GM12875 (cell line): Measurements from ENCODE around the gene SPINDOC.

Experiments used
- H3K4me3 ChIP-seq: one replicate; pipeline ENCODE4 v1.5.1; 2011; ENCODE audit warnings: low read depth, low read length, control low read depth
- TF ChIP-seq, protein P1 (sequence below): IDR thresholded peaks from 2 replicates; pipeline ENCODE4 v1.5.1; 2011; ENCODE audit warnings: low read depth, mild to moderate bottlenecking, control low read depth, inconsistent platforms, low read length, moderate library complexity, borderline replicate concordance; ENCODE audit not compliant: insufficient read depth

The SPINDOC gene

DNA sequence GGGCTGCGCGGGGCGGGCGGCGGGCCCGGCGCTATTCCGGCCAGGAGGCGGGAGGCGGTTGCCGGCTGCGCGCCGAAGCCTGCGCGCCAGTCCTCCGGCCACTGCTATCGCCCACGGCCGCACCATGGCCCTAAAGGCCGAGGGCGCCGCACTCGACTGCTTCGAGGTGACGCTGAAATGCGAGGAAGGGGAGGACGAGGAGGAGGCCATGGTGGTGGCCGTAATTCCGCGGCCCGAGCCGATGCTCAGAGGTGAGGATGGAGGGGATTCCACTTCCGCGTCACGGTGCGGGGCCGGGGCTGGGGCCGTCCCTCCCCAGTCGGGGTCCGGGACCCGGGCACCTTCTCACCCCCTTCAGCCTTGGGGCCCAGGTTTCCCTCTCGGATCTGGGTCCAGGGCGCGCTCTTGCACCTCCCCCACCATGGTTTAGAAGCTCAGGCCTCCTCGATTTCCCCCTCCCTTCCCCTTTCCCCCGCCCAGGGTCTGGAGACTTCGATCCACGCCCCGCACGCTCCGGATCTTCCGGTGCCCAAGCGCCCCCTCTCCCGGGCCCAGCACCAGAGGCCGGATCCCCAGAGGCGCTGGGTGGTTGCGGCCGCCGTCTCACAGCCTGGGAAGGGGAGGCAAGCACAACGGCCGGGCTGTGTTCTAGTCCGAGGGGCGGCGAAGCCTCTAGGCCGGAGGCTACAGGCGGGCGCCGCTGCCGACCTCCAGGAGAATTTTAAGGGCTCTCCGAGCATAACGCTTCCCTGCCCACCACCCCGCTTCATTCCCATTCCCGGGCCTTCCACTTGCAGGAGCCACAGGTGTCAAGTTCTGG is 517 bp downstream of the SPINDOC start:
- H3K4me3 ChIP-seq: peak overlapping the region; percentile 95
- TF ChIP-seq, protein P1, sequence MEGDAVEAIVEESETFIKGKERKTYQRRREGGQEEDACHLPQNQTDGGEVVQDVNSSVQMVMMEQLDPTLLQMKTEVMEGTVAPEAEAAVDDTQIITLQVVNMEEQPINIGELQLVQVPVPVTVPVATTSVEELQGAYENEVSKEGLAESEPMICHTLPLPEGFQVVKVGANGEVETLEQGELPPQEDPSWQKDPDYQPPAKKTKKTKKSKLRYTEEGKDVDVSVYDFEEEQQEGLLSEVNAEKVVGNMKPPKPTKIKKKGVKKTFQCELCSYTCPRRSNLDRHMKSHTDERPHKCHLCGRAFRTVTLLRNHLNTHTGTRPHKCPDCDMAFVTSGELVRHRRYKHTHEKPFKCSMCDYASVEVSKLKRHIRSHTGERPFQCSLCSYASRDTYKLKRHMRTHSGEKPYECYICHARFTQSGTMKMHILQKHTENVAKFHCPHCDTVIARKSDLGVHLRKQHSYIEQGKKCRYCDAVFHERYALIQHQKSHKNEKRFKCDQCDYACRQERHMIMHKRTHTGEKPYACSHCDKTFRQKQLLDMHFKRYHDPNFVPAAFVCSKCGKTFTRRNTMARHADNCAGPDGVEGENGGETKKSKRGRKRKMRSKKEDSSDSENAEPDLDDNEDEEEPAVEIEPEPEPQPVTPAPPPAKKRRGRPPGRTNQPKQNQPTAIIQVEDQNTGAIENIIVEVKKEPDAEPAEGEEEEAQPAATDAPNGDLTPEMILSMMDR: no peak

DNA sequence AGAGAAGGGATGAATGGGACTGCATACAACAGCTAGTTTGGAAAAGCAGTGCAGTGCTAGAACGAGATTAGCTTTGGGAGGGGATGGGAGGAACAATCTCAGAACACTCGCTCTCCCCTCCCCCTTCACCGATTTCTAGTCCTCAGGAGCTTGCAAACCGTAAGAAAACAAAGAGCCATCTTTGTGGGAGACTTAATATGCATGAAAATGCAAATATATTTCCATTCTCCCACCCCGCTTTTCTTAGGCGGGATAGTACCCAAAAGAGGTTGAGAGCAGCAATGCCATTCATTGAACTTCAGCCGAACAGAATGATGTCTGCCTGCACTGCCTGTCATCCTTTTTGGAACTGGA is 1.1 kb downstream of the SPINDOC start:
- H3K4me3 ChIP-seq: peak overlapping the region; percentile 95
- TF ChIP-seq, protein P1: no peak

DNA sequence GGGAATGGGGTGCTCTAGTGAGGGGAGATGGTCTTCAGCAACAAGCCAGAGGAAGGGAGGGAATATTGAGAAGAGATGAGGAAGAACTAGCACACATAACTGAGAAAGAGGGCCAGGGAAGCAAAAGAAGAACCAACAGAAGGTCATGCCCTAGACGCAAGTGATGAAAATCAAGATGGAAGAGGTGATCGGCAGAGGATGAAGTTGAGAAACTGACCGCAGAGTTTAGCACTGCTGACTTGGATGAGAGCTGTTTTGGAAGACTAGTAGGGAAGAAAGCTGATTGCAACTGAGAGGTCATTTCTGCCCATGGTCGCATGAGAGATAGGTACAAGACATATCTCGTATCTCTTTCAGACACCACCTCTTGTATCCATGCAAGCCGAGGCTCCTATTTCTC is 2.9 kb downstream of the SPINDOC start:
- TF ChIP-seq, protein P1: no peak
- no peak overlapping the region for H3K4me3 ChIP-seq

DNA sequence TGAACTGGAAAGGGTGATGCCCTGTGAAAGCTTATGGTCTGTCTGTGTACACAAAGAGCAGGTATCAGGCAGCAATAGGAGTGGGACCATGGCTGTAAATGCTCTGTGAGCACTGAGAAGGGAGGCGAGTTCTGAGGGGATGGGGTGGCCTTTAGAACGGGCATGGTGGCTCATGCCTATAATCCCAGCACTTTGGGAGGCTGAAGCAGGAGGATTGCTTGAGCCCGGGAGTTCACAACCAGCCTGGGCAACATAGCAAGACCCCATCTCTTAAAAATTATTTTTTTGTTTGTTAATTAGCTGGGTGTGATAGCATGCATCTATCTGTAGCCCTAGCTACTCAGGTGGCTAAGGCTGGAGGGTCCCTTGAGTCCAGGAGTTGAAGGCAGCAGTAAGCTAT is 3.5 kb downstream of the SPINDOC start:
- TF ChIP-seq, protein P1: no peak
- H3K4me3 ChIP-seq: no peak overlapping the region

DNA sequence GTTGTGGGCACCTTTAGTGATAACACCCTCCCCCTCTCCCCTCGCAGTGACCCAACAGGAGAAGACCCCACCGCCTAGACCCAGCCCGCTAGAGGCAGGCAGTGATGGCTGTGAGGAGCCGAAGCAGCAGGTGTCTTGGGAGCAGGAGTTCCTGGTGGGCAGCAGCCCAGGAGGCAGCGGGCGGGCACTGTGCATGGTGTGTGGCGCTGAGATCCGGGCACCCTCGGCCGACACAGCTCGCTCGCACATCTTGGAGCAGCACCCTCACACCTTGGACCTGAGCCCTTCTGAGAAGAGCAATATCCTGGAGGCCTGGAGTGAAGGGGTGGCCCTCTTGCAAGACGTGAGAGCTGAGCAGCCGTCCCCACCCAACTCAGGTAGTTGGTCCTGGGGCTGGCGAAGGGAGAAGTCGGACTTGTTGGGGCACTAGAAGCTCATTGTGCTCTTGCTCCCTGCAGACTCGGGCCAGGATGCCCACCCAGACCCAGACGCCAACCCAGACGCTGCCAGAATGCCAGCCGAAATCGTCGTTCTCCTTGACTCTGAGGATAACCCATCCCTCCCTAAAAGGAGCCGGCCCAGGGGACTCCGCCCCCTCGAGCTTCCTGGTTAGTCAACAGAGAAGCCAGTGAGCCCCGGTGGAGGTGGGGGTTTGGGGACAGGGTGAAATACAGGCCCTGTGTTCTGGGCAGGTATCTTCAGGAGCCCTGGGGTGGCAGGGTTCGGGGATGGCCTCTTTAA is 4.7 kb downstream of the SPINDOC start:
- TF ChIP-seq, protein P1: no peak
- no peak overlapping the region for H3K4me3 ChIP-seq

DNA sequence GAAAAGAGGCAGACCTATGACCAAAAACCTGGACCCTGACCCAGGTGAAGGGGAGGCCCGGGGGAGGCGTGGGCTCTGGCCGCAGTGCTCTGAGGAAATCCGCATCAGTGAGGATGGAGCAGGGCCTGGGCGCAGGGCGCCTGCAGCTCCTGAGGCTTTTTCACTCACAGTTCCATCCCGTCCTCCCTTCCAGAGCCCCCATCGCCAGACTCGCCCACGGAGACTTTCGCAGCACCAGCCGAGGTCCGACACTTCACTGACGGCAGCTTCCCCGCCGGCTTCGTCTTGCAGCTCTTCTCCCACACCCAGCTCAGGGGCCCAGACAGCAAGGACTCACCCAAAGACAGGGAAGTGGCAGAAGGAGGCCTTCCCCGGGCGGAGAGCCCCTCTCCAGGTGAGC is 5.4 kb downstream of the SPINDOC start:
- H3K4me3 ChIP-seq: no peak overlapping the region
- TF ChIP-seq, protein P1: no peak

DNA sequence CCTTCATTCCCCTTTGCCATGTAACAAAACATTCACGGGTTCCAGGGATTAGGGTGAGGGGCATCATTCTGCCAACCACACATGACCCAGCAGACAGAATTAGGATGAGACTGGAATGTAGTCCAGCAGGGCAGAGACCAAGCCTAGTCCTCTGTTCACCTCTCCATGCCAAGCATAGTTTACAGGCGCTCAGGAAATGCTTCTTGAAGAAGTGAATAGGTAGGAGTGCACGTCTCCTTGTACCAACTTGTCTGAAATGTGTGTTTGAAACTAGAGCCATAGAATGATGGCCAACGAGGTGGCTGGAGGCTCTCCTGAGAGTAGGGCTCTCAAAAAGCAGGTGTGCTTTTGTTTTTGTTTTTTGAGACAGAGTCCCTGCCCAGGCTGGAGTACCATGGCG is 8.2 kb downstream of the SPINDOC start:
- TF ChIP-seq, protein P1: no peak
- H3K4me3 ChIP-seq: no peak overlapping the region
